GM12878 (cell line): ENCODE data around the gene CCDC81.

ENCODE experiments used
- ATF2 ChIP-seq: IDR thresholded peaks from 2 replicates; pipeline ENCODE4 v1.6.1; 2012; ENCODE audit warnings: low read length, inconsistent platforms
- BCL11A ChIP-seq: IDR thresholded peaks from 2 replicates; pipeline ENCODE4 v1.6.1; 2011; ENCODE audit warnings: low read depth, low read length
- CBX5 ChIP-seq: sonication (generic); IDR thresholded peaks from 2 replicates; pipeline ENCODE4 v1.6.1; 2016; ENCODE audit warnings: low read depth, moderate library complexity, mild to moderate bottlenecking, inconsistent platforms
- CEBPB ChIP-seq, 2 experiments: fragments of 150-350 bp in 1 of 2; IDR thresholded peaks; 2 replicates each; pipeline ENCODE4 v1.6.1; 2012 to 2014; ENCODE audit warnings: low read depth in 2 of 2, low read length in 2 of 2, borderline replicate concordance in 1 of 2, inconsistent platforms in 1 of 2
- CREB1 ChIP-seq: IDR thresholded peaks from 2 replicates; pipeline ENCODE4 v1.6.1; 2012; ENCODE audit warnings: low read depth, mild to moderate bottlenecking, inconsistent platforms
- CTCF ChIP-seq, 3 experiments: IDR thresholded peaks in 2 of 3; conservative IDR thresholded peaks in 1 of 3; 2 replicates each; pipeline ENCODE4 v1.5.1; 2011; ENCODE audit warnings: low read depth in 3 of 3, low read length in 3 of 3, mild to moderate bottlenecking in 3 of 3, control low read depth in 2 of 3, moderate library complexity in 2 of 3, inconsistent platforms in 1 of 3, mixed read lengths in 1 of 3; ENCODE audit not compliant: control insufficient read depth in 2 of 3, insufficient read depth in 1 of 3; ENCODE audit errors: extremely low read depth in 1 of 3
- EP300 ChIP-seq, 2 experiments: fragments of 150-350 bp in 1 of 2; IDR thresholded peaks; 2 replicates each; pipeline ENCODE4 v1.6.1; 2011 to 2012; ENCODE audit warnings: low read depth in 2 of 2, low read length in 2 of 2, borderline replicate concordance in 1 of 2, improper control_type of control experiment in 1 of 2, inconsistent platforms in 1 of 2; ENCODE audit not compliant: control insufficient read depth in 1 of 2
- EZH2 ChIP-seq: IDR thresholded peaks from 2 replicates; pipeline ENCODE4 v1.6.1; 2012; ENCODE audit warnings: low read depth, mild to moderate bottlenecking, control low read depth, inconsistent platforms, low read length, borderline replicate concordance; ENCODE audit not compliant: control insufficient read depth
- POLR2A ChIP-seq: IDR thresholded peaks from 2 replicates; pipeline ENCODE4 v1.6.1; 2011; ENCODE audit warnings: low read depth, mild to moderate bottlenecking, low read length
- POLR2AphosphoS5 ChIP-seq: IDR thresholded peaks from 2 replicates; pipeline ENCODE4 v1.6.1; 2011; ENCODE audit warnings: mild to moderate bottlenecking, low read length, inconsistent platforms
- SPI1 ChIP-seq: IDR thresholded peaks from 2 replicates; pipeline ENCODE4 v1.6.1; 2011; ENCODE audit warnings: low read depth, mild to moderate bottlenecking, low read length, moderate library complexity, borderline replicate concordance; ENCODE audit not compliant: insufficient read depth
- STAT1 ChIP-seq: fragments of 450-650 bp; conservative IDR thresholded peaks from 2 replicates; pipeline ENCODE4 v1.6.1; 2014; ENCODE audit warnings: antibody characterized with exemption, mild to moderate bottlenecking
- TAF1 ChIP-seq: IDR thresholded peaks from 2 replicates; pipeline ENCODE4 v1.6.1; 2011; ENCODE audit warnings: mild to moderate bottlenecking, low read depth, low read length, borderline replicate concordance

GRCh38 chr11:86418106-86418505 is 43.4 kb downstream of the CCDC81 start:
- no peak for TF ChIP-seq CTCF (IDR thresholded peaks at IDR 0.05 in 2 of 3, conservative IDR thresholded peaks at IDR 0.05 in 1 of 3; ENCODE audit: control insufficient read depth in 2 of 3, extremely low read depth in 1 of 3, insufficient read depth in 1 of 3, low read depth in 3 of 3, low read length in 3 of 3)
- TF ChIP-seq EZH2: no peak
- TF ChIP-seq POLR2A: no peak
- no peak for TF ChIP-seq POLR2AphosphoS5
- TF ChIP-seq CBX5: no peak
- TF ChIP-seq STAT1: no peak
- TF ChIP-seq CEBPB (IDR thresholded peaks at IDR 0.05; ENCODE audit: borderline replicate concordance in 1 of 2, low read depth in 2 of 2, low read length in 2 of 2): no peak
- TF ChIP-seq EP300 (IDR thresholded peaks at IDR 0.05; ENCODE audit: borderline replicate concordance in 1 of 2, control insufficient read depth in 1 of 2, low read depth in 2 of 2, low read length in 2 of 2): no peak
- TF ChIP-seq TAF1: no peak
- TF ChIP-seq CREB1: no peak
- TF ChIP-seq BCL11A: no peak
- TF ChIP-seq ATF2: no peak
- no peak for TF ChIP-seq SPI1
